ENCODE data around the gene EEFSEC. TPM values are rescaled to one million over a fixed set of nuclear protein-coding genes. Genes with fewer than 3 reads are reported as not detected.

Gene EEFSEC
- total and polyA plus RNA-seq, 2 experiments from 2014 or later = 26.7 to 47.9 TPM

DNA sequence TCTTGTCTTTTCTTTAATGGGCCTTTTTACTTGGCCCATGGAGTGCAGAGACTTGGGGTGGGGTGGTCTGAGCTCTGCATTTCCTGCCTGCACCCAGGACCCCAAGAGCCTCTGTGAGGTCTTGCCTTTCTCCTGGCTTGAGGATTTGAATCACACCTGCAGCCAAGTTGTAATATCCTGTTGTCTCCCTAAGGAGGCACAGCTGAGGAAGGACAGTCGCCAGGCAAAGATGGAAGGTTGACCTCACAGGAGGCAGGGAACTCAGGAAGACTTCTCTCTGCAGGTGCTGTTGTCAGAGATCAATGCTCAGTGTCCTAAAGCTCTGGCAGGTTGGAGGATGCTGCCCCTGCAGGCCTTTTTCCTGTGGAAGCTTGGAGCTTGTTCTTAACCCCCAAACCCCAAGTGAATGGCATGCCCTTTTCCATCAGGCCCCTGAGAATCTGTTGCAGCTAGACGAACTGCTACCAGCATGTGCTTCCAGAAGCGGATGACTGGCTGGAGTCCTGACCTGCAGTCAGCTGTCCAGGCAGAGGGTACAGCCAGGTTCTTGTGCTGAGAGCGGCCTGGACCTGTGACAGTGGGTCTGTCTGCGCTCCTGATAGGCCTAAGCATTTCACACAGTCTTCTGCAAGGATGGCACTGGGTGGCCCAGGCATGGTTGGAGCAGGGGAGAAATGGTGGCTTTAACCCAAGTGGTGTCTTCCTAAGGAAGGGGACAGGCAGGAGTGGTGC, 120.0 kb downstream of the EEFSEC start:
- TF ChIP-seq, protein P1, sequence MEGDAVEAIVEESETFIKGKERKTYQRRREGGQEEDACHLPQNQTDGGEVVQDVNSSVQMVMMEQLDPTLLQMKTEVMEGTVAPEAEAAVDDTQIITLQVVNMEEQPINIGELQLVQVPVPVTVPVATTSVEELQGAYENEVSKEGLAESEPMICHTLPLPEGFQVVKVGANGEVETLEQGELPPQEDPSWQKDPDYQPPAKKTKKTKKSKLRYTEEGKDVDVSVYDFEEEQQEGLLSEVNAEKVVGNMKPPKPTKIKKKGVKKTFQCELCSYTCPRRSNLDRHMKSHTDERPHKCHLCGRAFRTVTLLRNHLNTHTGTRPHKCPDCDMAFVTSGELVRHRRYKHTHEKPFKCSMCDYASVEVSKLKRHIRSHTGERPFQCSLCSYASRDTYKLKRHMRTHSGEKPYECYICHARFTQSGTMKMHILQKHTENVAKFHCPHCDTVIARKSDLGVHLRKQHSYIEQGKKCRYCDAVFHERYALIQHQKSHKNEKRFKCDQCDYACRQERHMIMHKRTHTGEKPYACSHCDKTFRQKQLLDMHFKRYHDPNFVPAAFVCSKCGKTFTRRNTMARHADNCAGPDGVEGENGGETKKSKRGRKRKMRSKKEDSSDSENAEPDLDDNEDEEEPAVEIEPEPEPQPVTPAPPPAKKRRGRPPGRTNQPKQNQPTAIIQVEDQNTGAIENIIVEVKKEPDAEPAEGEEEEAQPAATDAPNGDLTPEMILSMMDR (IDR thresholded peaks at IDR 0.05; ENCODE audit: low read depth, low read length) = no peak
- no peak overlapping the region for H3K4me3 ChIP-seq
- DNase-seq (ENCODE audit: low read depth in 1 of 2, low spot score in 1 of 2) = no peak
- no peaks in the 10 kb centered on the region for H3K9me3 ChIP-seq (ENCODE audit: low read depth)
- no peak overlapping the region for H3K27ac ChIP-seq
- H3K4me1 ChIP-seq (ENCODE audit: low read depth) = peaks cover 14% of the 10 kb centered on the region
- no peaks in the 10 kb centered on the region for H3K36me3 ChIP-seq
- no peaks in the 10 kb centered on the region for H3K27me3 ChIP-seq

DNA sequence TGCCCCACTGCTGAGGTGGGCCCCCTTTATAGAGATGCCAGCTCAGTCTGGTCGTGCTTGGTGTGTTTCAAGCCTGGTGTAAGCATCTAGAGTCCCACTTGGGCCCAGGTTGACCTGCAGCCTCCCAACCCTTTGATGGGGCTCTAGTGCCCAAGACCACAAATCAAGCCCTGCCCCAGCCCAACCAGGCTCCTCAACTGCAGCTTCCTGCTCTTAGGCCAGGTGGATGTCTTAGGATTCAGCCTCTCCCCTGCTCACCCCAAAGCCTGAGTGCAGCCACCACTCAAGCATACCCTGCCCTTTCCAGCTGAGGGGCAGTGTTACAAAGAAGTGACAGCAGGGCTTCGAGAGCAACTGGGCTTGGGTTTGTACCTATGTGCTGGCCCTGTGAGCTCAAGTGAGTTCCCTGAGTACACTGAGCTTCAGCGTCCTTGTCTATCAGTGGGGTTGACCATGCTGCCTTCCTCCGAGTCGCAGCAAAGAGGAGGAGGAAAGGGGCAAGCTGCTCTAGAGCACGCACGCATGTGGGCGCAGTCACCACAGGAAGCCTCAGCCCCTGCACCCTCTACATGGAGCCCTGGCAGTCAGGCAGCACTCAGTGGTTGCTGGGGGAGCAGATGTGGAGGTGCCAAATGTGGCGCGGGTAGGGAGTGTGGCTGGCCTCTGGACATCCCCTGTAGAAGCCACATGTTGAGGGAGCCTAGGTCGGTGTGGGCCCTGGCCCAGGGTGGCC, 120.7 kb downstream of the EEFSEC start:
- H3K27ac ChIP-seq = no peak overlapping the region
- TF ChIP-seq, protein P1 (IDR thresholded peaks at IDR 0.05; ENCODE audit: low read depth, low read length) = no peak
- H3K9me3 ChIP-seq (ENCODE audit: low read depth) = no peaks in the 10 kb centered on the region
- no peak for DNase-seq (ENCODE audit: low read depth in 1 of 2, low spot score in 1 of 2)
- H3K36me3 ChIP-seq = no peaks in the 10 kb centered on the region
- H3K4me1 ChIP-seq (ENCODE audit: low read depth) = peaks cover 21% of the 10 kb centered on the region
- no peaks in the 10 kb centered on the region for H3K27me3 ChIP-seq
- H3K4me3 ChIP-seq = no peak overlapping the region

DNA sequence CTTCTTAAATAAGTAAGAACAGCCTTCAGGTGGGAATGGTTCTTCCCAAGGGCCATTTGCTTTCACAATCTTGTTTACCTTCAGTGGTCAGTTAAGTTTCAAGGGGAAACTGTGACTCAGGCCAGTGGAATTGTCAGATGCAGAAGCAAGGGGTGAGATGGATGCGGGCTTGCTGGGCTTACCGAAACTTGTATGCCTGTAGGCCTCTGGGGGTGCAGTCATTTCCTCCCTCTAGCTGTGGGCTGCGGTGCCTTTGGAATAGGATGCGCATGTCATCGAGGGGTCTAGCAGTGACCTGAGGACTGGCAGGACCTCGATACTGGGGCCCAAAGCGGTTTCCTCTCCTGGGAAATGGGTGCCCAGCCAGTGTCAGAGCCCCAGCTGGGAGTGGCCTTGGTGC, 121.6 kb downstream of the EEFSEC start:
- H3K4me3 ChIP-seq = no peak overlapping the region
- no peaks in the 10 kb centered on the region for H3K9me3 ChIP-seq (ENCODE audit: low read depth)
- H3K27me3 ChIP-seq = no peaks in the 10 kb centered on the region
- H3K4me1 ChIP-seq (ENCODE audit: low read depth) = peaks cover 27% of the 10 kb centered on the region
- peak in 1 of 2 donors; percentile 91 for DNase-seq (ENCODE audit: low read depth in 1 of 2, low spot score in 1 of 2)
- TF ChIP-seq, protein P1 (IDR thresholded peaks at IDR 0.05; ENCODE audit: low read depth, low read length) = peak; percentile 11
- H3K27ac ChIP-seq = no peak overlapping the region
- H3K36me3 ChIP-seq = no peaks in the 10 kb centered on the region

DNA sequence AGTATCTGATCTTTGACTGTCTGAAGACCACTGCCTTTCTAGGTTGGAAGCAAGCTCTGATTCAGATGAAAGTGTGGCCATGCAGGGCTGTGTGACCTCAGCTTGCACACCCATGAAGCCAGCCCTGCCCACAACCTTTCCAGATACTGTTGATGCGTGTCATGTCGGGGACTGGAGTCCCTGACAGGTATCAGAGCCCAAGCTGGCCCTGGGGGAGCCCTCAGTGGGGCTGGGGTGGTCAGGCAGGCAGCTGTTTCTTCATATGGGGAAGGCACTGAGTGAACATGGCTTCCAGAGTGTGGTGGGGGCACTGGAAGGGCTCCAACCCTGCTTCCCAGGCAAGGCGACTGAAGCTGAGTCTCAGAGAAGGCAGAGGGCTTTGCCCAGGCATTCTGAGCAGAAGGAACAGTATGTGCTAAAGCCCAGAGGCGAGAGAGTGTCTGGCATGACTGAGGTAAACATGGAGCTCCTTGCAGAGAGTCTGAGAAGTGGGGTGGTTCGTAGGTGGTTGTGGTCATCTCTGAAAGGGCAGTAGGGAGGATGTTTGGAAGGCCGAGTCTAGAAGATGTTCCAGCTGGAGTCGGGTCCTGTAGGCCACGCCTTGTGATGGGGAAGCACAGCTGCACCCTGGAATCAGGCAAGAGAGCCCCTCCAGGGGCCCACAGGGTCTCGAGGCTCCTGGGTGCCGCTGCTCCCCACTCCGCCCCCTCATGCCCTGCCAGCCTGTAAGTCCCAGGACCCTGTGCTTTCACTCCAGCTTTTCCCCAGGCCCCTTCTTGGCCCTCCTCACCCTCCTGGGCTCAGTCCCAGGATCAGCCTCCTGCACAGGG, 122.2 kb downstream of the EEFSEC start:
- H3K4me1 ChIP-seq (ENCODE audit: low read depth) = peaks cover 31% of the 10 kb centered on the region
- H3K27ac ChIP-seq = no peak overlapping the region
- TF ChIP-seq, protein P1 (IDR thresholded peaks at IDR 0.05; ENCODE audit: low read depth, low read length) = no peak
- H3K27me3 ChIP-seq = no peaks in the 10 kb centered on the region
- H3K36me3 ChIP-seq = no peaks in the 10 kb centered on the region
- H3K4me3 ChIP-seq = no peak overlapping the region
- no peaks in the 10 kb centered on the region for H3K9me3 ChIP-seq (ENCODE audit: low read depth)
- DNase-seq (ENCODE audit: low read depth in 1 of 2, low spot score in 1 of 2) = no peak

DNA sequence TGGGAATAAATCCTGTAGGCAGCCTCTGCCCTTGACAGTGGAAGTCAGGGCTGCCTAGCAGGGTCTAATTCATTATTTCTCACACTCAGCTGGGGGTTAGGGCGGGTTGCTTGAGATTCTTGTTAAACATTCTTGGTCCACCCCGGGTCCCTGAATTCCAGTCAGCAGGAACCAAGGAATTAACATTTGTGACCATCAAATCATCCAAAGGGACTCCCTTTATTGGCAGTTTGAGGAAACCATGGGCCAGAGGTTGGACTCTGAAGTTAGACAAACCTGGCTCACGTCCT, 122.8 kb downstream of the EEFSEC start:
- no peaks in the 10 kb centered on the region for H3K27me3 ChIP-seq
- H3K9me3 ChIP-seq (ENCODE audit: low read depth) = no peaks in the 10 kb centered on the region
- no peaks in the 10 kb centered on the region for H3K36me3 ChIP-seq
- DNase-seq (ENCODE audit: low read depth in 1 of 2, low spot score in 1 of 2) = no peak
- TF ChIP-seq, protein P1 (IDR thresholded peaks at IDR 0.05; ENCODE audit: low read depth, low read length) = no peak
- H3K4me1 ChIP-seq (ENCODE audit: low read depth) = peaks cover 33% of the 10 kb centered on the region
- no peak overlapping the region for H3K27ac ChIP-seq
- no peak overlapping the region for H3K4me3 ChIP-seq

Measured in cardiac muscle cell (in vitro differentiated cells and primary cell).